ENCODE data around the gene ALG9.

- TF ChIP-seq, protein P1, sequence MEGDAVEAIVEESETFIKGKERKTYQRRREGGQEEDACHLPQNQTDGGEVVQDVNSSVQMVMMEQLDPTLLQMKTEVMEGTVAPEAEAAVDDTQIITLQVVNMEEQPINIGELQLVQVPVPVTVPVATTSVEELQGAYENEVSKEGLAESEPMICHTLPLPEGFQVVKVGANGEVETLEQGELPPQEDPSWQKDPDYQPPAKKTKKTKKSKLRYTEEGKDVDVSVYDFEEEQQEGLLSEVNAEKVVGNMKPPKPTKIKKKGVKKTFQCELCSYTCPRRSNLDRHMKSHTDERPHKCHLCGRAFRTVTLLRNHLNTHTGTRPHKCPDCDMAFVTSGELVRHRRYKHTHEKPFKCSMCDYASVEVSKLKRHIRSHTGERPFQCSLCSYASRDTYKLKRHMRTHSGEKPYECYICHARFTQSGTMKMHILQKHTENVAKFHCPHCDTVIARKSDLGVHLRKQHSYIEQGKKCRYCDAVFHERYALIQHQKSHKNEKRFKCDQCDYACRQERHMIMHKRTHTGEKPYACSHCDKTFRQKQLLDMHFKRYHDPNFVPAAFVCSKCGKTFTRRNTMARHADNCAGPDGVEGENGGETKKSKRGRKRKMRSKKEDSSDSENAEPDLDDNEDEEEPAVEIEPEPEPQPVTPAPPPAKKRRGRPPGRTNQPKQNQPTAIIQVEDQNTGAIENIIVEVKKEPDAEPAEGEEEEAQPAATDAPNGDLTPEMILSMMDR (IDR thresholded peaks at IDR 0.05 in 8 of 11, conservative IDR thresholded peaks at IDR 0.05 in 3 of 11) = no peak
- no peak for TF ChIP-seq POLR2AphosphoS5 (IDR thresholded peaks at IDR 0.05)
Measured at GRCh38 chr11:111762526-111762925, 108.9 kb downstream of the ALG9 start.

All from spleen (tissue), 7 donors.